ENCODE data around the gene ADCY6. TPM values are rescaled to one million over a fixed set of nuclear protein-coding genes. Genes with fewer than 3 reads are reported as not detected.

ADCY6 gene
- total and polyA plus RNA-seq, 2 donors (not counting 3 experiments of a cell fraction or from before 2014, with no cell fraction given) = 37.0 to 46.2 TPM

- H3K4me2 ChIP-seq (ENCODE audit: insufficient read depth, low read length) = peak overlapping the region; percentile 16
- H3K9me3 ChIP-seq (replicated peaks; ENCODE audit: control insufficient read depth, insufficient read depth, low read length) = no peaks in the 10 kb centered on the region
- dilution Hi-C loops (cut with MboI; ENCODE audit: extremely low pct_ligation_motif_present, low sequenced_read_pairs) = no loop called here
- no peaks in the 10 kb centered on the region for H3K9me1 ChIP-seq (replicated peaks; ENCODE audit: control insufficient read depth, extremely low read depth, insufficient read depth, low read length)
- intact Hi-C loops (cut with micrococcal nuclease) = loop anchor here (1.0 to 2.0 kb wide), 2 partner anchors 8 to 14 kb away; no protein-coding TSS in a partner anchor
- DNase-seq (ENCODE audit: low read depth, low spot score) (no peak), FAIRE-seq (no peak)
- no TSS peak for BruUV-seq (replicated peaks)
- H2AFZ ChIP-seq (ENCODE audit: low read depth, low read length) = no peak overlapping the region
- H3K9ac ChIP-seq (replicated peaks; ENCODE audit: extremely low read depth, insufficient read depth, low read length) = peak overlapping the region; percentile 27
- ChIA-PET CTCF (interaction anchor here (0.8 to 2.7 kb wide), 7 partner anchors 9 to 34 kb away, joined by 3 to 17 read pairs (median 4); partner anchors contain the start of gene ADCY6), POLR2A (interaction anchor here (0.8 kb wide), 1 partner anchor 10 kb away, joined by 3 read pairs; no protein-coding TSS in a partner anchor)
- H3K27me3 ChIP-seq (ENCODE audit: control insufficient read depth in 2 of 2, insufficient read depth in 2 of 2, low read length in 2 of 2) = no peaks in the 10 kb centered on the region
- no peak overlapping the region for H3K4me3 ChIP-seq (replicated peaks in 1 of 3; ENCODE audit: insufficient read depth in 1 of 3, low read depth in 1 of 3, low read length in 3 of 3)
- peaks cover 16% of the 10 kb centered on the region for H3K4me1 ChIP-seq (ENCODE audit: control insufficient read depth, extremely low read depth, insufficient read depth, low read length)
- H3K79me2 ChIP-seq (ENCODE audit: control insufficient read depth, insufficient read depth, low read length) = no peaks in the 10 kb centered on the region
- H4K20me1 ChIP-seq (replicated peaks; ENCODE audit: control insufficient read depth, extremely low read depth, insufficient read depth, low read length) = no peaks in the 10 kb centered on the region
- peaks cover 2 to 18% of the 10 kb centered on the region in 2 experiments for H3K36me3 ChIP-seq (ENCODE audit: control insufficient read depth in 2 of 2, extremely low read depth in 1 of 2, insufficient read depth in 2 of 2, low read length in 2 of 2)
- H3K27ac ChIP-seq (ENCODE audit: insufficient read depth, low read depth, low read length) = peak overlapping the region; percentile 69
- no peak for TF ChIP-seq CTCF (IDR thresholded peaks at IDR 0.05; ENCODE audit: extremely low read depth in 1 of 2, insufficient read depth in 1 of 2, low read depth in 1 of 2, low read length in 2 of 2)
- TF ChIP-seq MAX (IDR thresholded peaks at IDR 0.05; ENCODE audit: insufficient read depth, insufficient read length) = no peak
- TF ChIP-seq JUN (IDR thresholded peaks at IDR 0.05; ENCODE audit: borderline replicate concordance, insufficient read depth, insufficient read length, low read depth) = no peak
- no peak for TF ChIP-seq MYC (IDR thresholded peaks at IDR 0.05; ENCODE audit: low read depth, low read length)
- TF ChIP-seq EZH2 (IDR thresholded peaks at IDR 0.05; ENCODE audit: borderline replicate concordance, low read depth, low read length, severe bottlenecking) = no peak
- no peak for TF ChIP-seq POLR2AphosphoS5 (IDR thresholded peaks at IDR 0.05; ENCODE audit: insufficient read depth, low read depth, low read length)
- TF ChIP-seq FOS (IDR thresholded peaks at IDR 0.05; ENCODE audit: borderline replicate concordance, insufficient read depth, low read length) = no peak
These were observed 8.4 kb downstream of the ADCY6 start for GRCh38 chr12:48780381-48781025.
